ENCODE data around the gene ZBTB16. TPM values are rescaled to one million over a fixed set of nuclear protein-coding genes. Genes with fewer than 3 reads are reported as not detected.
A peak's percentile ranks its signal among the peaks of the same experiment; 100 is the strongest.

The ZBTB16 gene
- total and polyA plus RNA-seq, 2 of the 13 experiments (the other 11 are each of a cell fraction or from before 2014, with no cell fraction given), result not detected

DNA sequence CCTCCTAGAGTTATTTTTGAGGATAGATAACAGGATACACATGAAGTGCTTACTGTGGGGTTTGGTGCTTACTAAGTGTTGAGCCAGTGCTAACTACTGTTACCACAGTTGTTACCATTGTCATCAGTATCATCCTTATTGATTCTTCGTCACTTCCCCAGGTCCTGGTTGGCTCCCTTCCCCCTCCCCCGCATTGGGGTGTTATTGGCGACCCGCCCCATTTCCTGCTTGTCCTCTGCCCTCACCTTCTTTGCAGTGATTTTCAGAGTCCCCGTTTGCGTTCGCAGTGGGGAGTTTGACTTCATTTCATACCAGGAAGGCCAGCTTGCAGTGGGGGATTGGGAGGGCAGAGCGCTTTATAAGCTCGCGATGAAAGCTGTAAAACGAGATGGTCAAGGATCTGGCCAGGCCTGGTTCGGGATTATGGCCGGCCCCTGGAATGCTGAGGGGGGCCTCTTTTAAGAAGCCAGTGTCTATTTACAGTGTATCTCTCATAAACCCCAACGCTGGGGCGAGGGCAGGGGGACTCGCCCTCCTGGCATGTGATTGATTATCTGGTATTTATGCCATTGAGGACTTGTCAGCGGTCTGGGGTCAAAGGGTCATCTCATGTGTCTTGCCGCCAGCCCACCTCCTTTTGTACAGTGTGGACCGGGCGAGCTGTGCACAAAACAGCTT lies 152.1 kb downstream of the ZBTB16 start:
- no TSS peak for BruUV-seq (replicated peaks)
- ChIA-PET CTCF (ENCODE audit: low intra/inter-chr PET ratio, low total read pairs) (no interaction called here), POLR2A (no interaction called here)
- Histone ChIP-seq H3K9ac (ENCODE audit: insufficient read depth, low read depth, low read length) (no peak overlapping the region), H3K4me2 (ENCODE audit: low read depth, low read length) (0 out of 2 replicates have a peak overlapping the region, but pooled peaks have one; percentile 13), H2AFZ (ENCODE audit: low read length) (no peak overlapping the region), H3K36me3 (replicated peaks in 1 of 2; ENCODE audit: control insufficient read depth in 1 of 2, insufficient read depth in 2 of 2, low read length in 2 of 2) (no peaks in the 10 kb centered on the region), H3K79me2 (ENCODE audit: insufficient read depth, low read length) (no peaks in the 10 kb centered on the region), H3K27me3 (ENCODE audit: control insufficient read depth in 1 of 2, insufficient read depth in 2 of 2, low read length in 2 of 2) (peaks cover 0 to 4% of the 10 kb centered on the region in 2 experiments; a peak in 1 of 5 replicates), H3K9me3 (ENCODE audit: low read length) (no peaks in the 10 kb centered on the region), H4K20me1 (ENCODE audit: insufficient read depth, low read length) (no peaks in the 10 kb centered on the region), H3K4me1 (ENCODE audit: insufficient read depth, low read length) (peaks cover 38% of the 10 kb centered on the region), H3K4me3 (replicated peaks in 1 of 3; ENCODE audit: insufficient read depth in 1 of 3, low read depth in 2 of 3, low read length in 3 of 3) (no peak overlapping the region), H3K27ac (ENCODE audit: extremely low read length, insufficient read depth, low read length) (no peak overlapping the region)
- no peak for ATAC-seq
- WGBS (ENCODE audit: low lambda C conversion rate), result 25% methylated on average over 20 of the region's 20 CpGs
- DNase-seq (ENCODE audit: low spot score), result no peak
- intact Hi-C loops (cut with micrococcal nuclease; ENCODE audit: unreplicated experiment) (loop anchor here (2.0 kb wide), 1 partner anchor 45 kb away; no protein-coding TSS in a partner anchor), in situ Hi-C loops (cut with HindIII; ENCODE audit: extremely low pct_ligation_motif_present, low pct_unique_long_range_greater_than_20kb) (no loop called here)
- no peak for FAIRE-seq
- no peak for TF ChIP-seq SSRP1 (CRISPR knock-in tag; IDR thresholded peaks at IDR 0.05)
- TF ChIP-seq ZNF556 (CRISPR knock-in tag; IDR thresholded peaks at IDR 0.05; ENCODE audit: borderline replicate concordance), result no peak
- TF ChIP-seq, protein P1, sequence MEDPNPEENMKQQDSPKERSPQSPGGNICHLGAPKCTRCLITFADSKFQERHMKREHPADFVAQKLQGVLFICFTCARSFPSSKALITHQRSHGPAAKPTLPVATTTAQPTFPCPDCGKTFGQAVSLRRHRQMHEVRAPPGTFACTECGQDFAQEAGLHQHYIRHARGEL (CRISPR knock-in tag; IDR thresholded peaks at IDR 0.05), result no peak
- TF ChIP-seq ZNF703 (CRISPR knock-in tag; IDR thresholded peaks at IDR 0.05; ENCODE audit: borderline replicate concordance), result no peak
- TF ChIP-seq ZNF768 (CRISPR knock-in tag; IDR thresholded peaks at IDR 0.05), result no peak

DNA sequence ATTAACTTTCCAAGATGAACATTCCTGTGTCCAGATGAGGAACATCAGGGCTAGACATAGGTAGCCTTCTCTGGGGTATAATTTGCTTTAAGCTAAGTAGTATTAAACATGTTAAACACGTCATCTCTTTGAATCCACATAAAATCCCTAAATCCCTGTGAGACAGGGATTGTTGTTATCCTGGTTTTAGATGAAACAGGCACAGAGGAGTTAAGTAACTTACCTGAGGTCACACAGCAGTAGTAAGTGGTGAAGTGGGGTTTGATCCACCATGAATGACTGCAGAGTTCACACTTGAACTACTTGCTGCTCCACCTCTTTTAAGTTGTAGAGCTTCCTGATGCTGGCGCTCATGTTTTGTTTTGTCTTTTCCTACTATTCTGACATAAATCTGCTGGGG lies 154.1 kb downstream of the ZBTB16 start:
- H3K9ac ChIP-seq (ENCODE audit: insufficient read depth, low read depth, low read length), result no peak overlapping the region
- FAIRE-seq, result no peak
- no peaks in the 10 kb centered on the region for H3K79me2 ChIP-seq (ENCODE audit: insufficient read depth, low read length)
- no peak overlapping the region for H3K4me2 ChIP-seq (ENCODE audit: low read depth, low read length)
- ChIA-PET CTCF (ENCODE audit: low intra/inter-chr PET ratio, low total read pairs) (no interaction called here), POLR2A (no interaction called here)
- peaks cover 38% of the 10 kb centered on the region for H3K4me1 ChIP-seq (ENCODE audit: insufficient read depth, low read length)
- in situ Hi-C loops (cut with HindIII; ENCODE audit: extremely low pct_ligation_motif_present, low pct_unique_long_range_greater_than_20kb), result no loop called here
- WGBS (ENCODE audit: low lambda C conversion rate), result 23% methylated on average over 2 of the region's 2 CpGs
- no TSS peak for BruUV-seq (replicated peaks)
- peaks cover 0 to 4% of the 10 kb centered on the region in 2 experiments; a peak in 1 of 5 replicates for H3K27me3 ChIP-seq (ENCODE audit: control insufficient read depth in 1 of 2, insufficient read depth in 2 of 2, low read length in 2 of 2)
- no peak overlapping the region for H2AFZ ChIP-seq (ENCODE audit: low read length)
- intact Hi-C loops (cut with micrococcal nuclease; ENCODE audit: unreplicated experiment), result no loop called here
- H3K27ac ChIP-seq (ENCODE audit: extremely low read length, insufficient read depth, low read length), result no peak overlapping the region
- ATAC-seq, result no peak
- TF ChIP-seq HHEX (CRISPR knock-in tag; IDR thresholded peaks at IDR 0.05) (no peak), ZNF746 (CRISPR knock-in tag; IDR thresholded peaks at IDR 0.05) (no peak), MTF1 (CRISPR knock-in tag; IDR thresholded peaks at IDR 0.05) (no peak), HOXA3 (CRISPR knock-in tag; IDR thresholded peaks at IDR 0.05) (no peak), ZNF672 (CRISPR knock-in tag; IDR thresholded peaks at IDR 0.05) (no peak), ZNF235 (CRISPR knock-in tag; IDR thresholded peaks at IDR 0.05; ENCODE audit: borderline replicate concordance) (no peak), MAFF (IDR thresholded peaks at IDR 0.05; ENCODE audit: low read depth, low read length) (no peak)
- TF ChIP-seq, protein P2, sequence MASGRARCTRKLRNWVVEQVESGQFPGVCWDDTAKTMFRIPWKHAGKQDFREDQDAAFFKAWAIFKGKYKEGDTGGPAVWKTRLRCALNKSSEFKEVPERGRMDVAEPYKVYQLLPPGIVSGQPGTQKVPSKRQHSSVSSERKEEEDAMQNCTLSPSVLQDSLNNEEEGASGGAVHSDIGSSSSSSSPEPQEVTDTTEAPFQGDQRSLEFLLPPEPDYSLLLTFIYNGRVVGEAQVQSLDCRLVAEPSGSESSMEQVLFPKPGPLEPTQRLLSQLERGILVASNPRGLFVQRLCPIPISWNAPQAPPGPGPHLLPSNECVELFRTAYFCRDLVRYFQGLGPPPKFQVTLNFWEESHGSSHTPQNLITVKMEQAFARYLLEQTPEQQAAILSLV (CRISPR knock-in tag; IDR thresholded peaks at IDR 0.05; ENCODE audit: borderline replicate concordance), result no peak
- TF ChIP-seq, protein P3, sequence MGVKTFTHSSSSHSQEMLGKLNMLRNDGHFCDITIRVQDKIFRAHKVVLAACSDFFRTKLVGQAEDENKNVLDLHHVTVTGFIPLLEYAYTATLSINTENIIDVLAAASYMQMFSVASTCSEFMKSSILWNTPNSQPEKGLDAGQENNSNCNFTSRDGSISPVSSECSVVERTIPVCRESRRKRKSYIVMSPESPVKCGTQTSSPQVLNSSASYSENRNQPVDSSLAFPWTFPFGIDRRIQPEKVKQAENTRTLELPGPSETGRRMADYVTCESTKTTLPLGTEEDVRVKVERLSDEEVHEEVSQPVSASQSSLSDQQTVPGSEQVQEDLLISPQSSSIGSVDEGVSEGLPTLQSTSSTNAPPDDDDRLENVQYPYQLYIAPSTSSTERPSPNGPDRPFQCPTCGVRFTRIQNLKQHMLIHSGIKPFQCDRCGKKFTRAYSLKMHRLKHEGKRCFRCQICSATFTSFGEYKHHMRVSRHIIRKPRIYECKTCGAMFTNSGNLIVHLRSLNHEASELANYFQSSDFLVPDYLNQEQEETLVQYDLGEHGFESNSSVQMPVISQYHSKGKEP (CRISPR knock-in tag; IDR thresholded peaks at IDR 0.05), result no peak
- TF ChIP-seq, protein P4, sequence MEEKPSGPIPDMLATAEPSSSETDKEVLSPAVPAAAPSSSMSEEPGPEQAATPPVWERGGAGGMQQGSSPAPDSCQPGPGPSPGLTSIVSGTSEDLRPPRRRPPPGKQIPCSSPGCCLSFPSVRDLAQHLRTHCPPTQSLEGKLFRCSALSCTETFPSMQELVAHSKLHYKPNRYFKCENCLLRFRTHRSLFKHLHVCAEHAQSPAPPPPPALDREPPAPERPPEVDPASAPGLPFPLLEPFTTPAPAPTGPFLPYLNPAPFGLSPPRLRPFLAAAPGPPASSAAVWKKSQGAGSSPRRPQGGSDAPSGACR (CRISPR knock-in tag; IDR thresholded peaks at IDR 0.05), result no peak
- no peaks in the 10 kb centered on the region for H3K9me3 ChIP-seq (ENCODE audit: low read length)
- H4K20me1 ChIP-seq (ENCODE audit: insufficient read depth, low read length), result no peaks in the 10 kb centered on the region
- no peaks in the 10 kb centered on the region for H3K36me3 ChIP-seq (replicated peaks in 1 of 2; ENCODE audit: control insufficient read depth in 1 of 2, insufficient read depth in 2 of 2, low read length in 2 of 2)
- H3K4me3 ChIP-seq (replicated peaks in 1 of 3; ENCODE audit: insufficient read depth in 1 of 3, low read depth in 2 of 3, low read length in 3 of 3), result no peak overlapping the region
- no peak for DNase-seq (ENCODE audit: low spot score)

Data from HepG2 (cell line).